Thoracic aorta (tissue), 2 donors: ENCODE results near the gene MAP3K9. TPM values are rescaled to one million over a fixed set of nuclear protein-coding genes. Genes with fewer than 3 reads are reported as not detected.

Experiments
- ATAC-seq: fragments of 150-250 bp; one replicate; pipeline ENCODE4 v1.8.0; 2017; ENCODE audit warnings: low read depth; ENCODE audit not compliant: insufficient number of reproducible peaks, low FRiP score
- DNase-seq: peaks from one replicate; pipeline ENCODE4 v3.0.0-alpha.2; 2020; ENCODE audit warnings: low spot score
- H3K27ac ChIP-seq, 2 donors: fragments of 200-600 bp; sonication (generic); 1 replicate in 1 of 2; 2 replicates in 1 of 2; pipeline ENCODE4 v1.5.1; 2016; ENCODE audit warnings: mild to moderate bottlenecking in 2 of 2, moderate library complexity in 2 of 2
- H3K27me3 ChIP-seq: fragments of 200-600 bp; sonication (generic); replicated peaks from 2 replicates; pipeline ENCODE4 v1.6.0; 2016; ENCODE audit warnings: mild to moderate bottlenecking; ENCODE audit not compliant: insufficient read depth
- H3K36me3 ChIP-seq: fragments of 200-600 bp; sonication (generic); one replicate; pipeline ENCODE4 v1.5.1; 2016
- H3K4me1 ChIP-seq, 2 donors: fragments of 200-600 bp; sonication (generic); 1 replicate in 1 of 2; 2 replicates in 1 of 2; pipeline versions ENCODE4 v1.5.1 to v1.6.0; 2016; ENCODE audit warnings: low read depth in 2 of 2, mild to moderate bottlenecking in 1 of 2; ENCODE audit not compliant: control insufficient read depth in 1 of 2
- H3K4me3 ChIP-seq: fragments of 200-600 bp; sonication (generic); 2 replicates; pipeline ENCODE4 v1.5.1; 2016; ENCODE audit warnings: mild to moderate bottlenecking
- H3K9me3 ChIP-seq: fragments of 200-600 bp; sonication (generic); 2 replicates; pipeline ENCODE4 v1.5.1; 2016
- CTCF ChIP-seq: fragments of 200-600 bp; sonication (generic); IDR thresholded peaks from one replicate; pipeline ENCODE4 v1.5.1; 2019; ENCODE audit warnings: antibody characterized with exemption
- total RNA-seq, 2 donors: library from RNA; depleted of rRNA; stranded (reverse); fragments of >200 nt; gene quantifications; one replicate each; pipeline versions ENCODE4 v1.1.0 to v1.2.3, GENCODE V29; 2016

Gene MAP3K9
- total RNA-seq, 2 donors from 2014 or later, result 0.63 to 1.1 TPM

GRCh38 chr14:70814466-70814865 lies 5.2 kb upstream of the MAP3K9 start:
- no peak for TF ChIP-seq CTCF
- Histone ChIP-seq H3K27me3 (no peaks in the 10 kb centered on the region), H3K4me3 (no peak overlapping the region), H3K36me3 (no peaks in the 10 kb centered on the region), H3K4me1 (no peaks in the 10 kb centered on the region), H3K27ac (no peak overlapping the region), H3K9me3 (no peaks in the 10 kb centered on the region)
- ATAC-seq (no peak), DNase-seq (no peak)

GRCh38 chr14:70812124-70812818 lies 3.0 kb upstream of the MAP3K9 start:
- peaks cover 9% of the 10 kb centered on the region for H3K27me3 ChIP-seq
- peaks cover 0 to 14% of the 10 kb centered on the region in 2 donors for H3K4me1 ChIP-seq
- no peaks in the 10 kb centered on the region for H3K36me3 ChIP-seq
- no peak overlapping the region for H3K4me3 ChIP-seq
- H3K9me3 ChIP-seq, result no peaks in the 10 kb centered on the region
- no peak for DNase-seq
- no peak overlapping the region for H3K27ac ChIP-seq
- no peak for ATAC-seq
- no peak for TF ChIP-seq CTCF

- no peak for TF ChIP-seq CTCF
- Histone ChIP-seq H3K27me3 (peaks cover 11% of the 10 kb centered on the region), H3K27ac (no peak overlapping the region), H3K4me1 (peaks cover 0 to 14% of the 10 kb centered on the region in 2 donors), H3K36me3 (no peaks in the 10 kb centered on the region), H3K4me3 (no peak overlapping the region), H3K9me3 (no peaks in the 10 kb centered on the region)
- no peak for DNase-seq
- ATAC-seq, result no peak
Measured at GRCh38 chr14:70811578-70811977, 2.3 kb upstream of the MAP3K9 start.

- Histone ChIP-seq H3K4me1 (peaks cover 0 to 14% of the 10 kb centered on the region in 2 donors), H3K27ac (no peak overlapping the region), H3K36me3 (no peaks in the 10 kb centered on the region), H3K27me3 (peaks cover 11% of the 10 kb centered on the region), H3K9me3 (no peaks in the 10 kb centered on the region), H3K4me3 (no peak overlapping the region)
- ATAC-seq (no peak), DNase-seq (no peak)
- no peak for TF ChIP-seq CTCF
Measured at GRCh38 chr14:70811050-70811449, 1.7 kb upstream of the MAP3K9 start.

- Histone ChIP-seq H3K27ac (no peak overlapping the region), H3K4me1 (peaks cover 0 to 14% of the 10 kb centered on the region in 2 donors), H3K36me3 (no peaks in the 10 kb centered on the region), H3K27me3 (peaks cover 11% of the 10 kb centered on the region), H3K4me3 (no peak overlapping the region), H3K9me3 (no peaks in the 10 kb centered on the region)
- no peak for TF ChIP-seq CTCF
- no peak for DNase-seq
- no peak for ATAC-seq
Measured at GRCh38 chr14:70810621-70811020, 1.3 kb upstream of the MAP3K9 start.
